HG02840 (cell line): ENCODE measurements around the gene RAB14.
"Not testable (repeated sequence)": the region's sequence is repeated elsewhere in the genome, so short reads cannot be mapped to it uniquely, and the experiment has no call there.

Source experiments
- ATAC-seq: cut with Tn5 transposase; IDR thresholded peaks from one replicate; pipeline ENCODE4 v1.9.1; 2021; ENCODE audit warnings: mild to moderate bottlenecking, moderate library complexity, moderate number of reproducible peaks; ENCODE audit not compliant: unreplicated experiment, low FRiP score

RAB14 gene

GRCh38 chr9:121192959-121193640, 8.6 kb downstream of the RAB14 start:
- no peak for ATAC-seq

GRCh38 chr9:121192518-121192917, 9.2 kb downstream of the RAB14 start:
- ATAC-seq = no peak

GRCh38 chr9:121191235-121191634, 10.4 kb downstream of the RAB14 start:
- ATAC-seq = no peak

DNA sequence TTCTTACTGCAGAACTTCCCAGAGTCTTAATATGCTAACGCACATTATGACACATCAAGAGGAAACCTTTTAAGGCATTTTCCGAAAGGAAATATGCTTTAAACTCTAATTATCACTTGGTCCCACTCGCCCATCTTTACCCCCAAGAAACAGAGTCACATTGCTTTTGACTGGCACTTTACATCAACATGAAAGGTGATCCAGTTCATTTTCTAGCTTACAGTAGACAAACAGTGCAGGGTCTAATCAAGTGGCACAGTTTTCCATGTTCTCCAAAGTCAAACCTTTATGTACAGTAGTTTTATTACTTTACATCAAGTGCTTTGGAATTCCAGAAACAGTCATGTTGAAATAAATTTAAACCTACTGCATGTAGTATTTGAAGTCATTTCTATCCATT, 12.0 kb downstream of the RAB14 start:
- no peak for ATAC-seq

DNA sequence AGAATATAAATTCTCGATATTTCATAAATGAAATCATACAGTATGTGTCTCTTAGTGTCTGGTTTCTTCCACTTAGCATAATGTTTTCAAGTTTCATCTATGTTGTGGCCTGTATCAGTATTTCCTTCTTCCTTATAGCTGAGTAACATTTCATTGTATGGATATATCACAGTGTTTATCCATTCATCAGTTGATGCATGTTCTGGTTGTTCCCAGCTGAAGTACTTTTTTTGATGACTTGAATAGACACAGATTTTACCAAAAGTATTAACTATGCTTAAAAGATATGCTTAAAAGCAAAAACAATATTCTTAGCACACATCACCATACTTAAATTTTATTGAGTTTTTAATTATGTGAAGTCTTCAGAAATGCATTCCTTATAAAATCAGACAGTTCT, 12.7 kb downstream of the RAB14 start:
- ATAC-seq = no peak

DNA sequence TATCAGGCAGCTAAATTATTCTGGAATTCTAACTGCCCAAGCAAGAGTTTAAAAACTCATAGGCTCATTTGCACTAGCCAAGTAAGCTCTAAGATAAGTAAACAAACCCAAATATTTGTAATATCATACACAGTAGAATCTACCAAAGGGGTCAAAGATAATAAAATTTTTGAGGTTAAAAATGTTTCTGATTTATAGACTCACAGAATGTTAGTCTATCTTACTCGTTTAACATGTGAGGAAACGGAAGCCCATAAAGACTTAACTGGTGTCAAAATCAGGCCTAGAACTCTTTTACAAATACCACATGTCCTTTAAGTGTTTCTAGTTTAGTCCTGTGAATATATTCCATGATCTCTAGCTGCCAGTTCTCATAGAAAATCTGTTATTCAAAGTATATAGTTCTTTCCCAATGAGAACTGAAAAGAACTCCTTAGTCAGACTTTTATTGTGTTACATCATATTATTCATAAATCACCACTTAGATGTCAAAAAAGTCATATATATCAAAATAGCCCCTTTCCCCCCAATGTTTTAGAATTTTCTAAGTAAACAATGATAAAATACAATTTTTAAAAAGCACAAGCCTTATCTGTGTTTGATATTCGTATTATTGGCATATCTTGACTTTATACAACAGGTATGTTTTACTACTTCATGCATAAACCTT, 13.9 kb downstream of the RAB14 start:
- no peak for ATAC-seq

DNA sequence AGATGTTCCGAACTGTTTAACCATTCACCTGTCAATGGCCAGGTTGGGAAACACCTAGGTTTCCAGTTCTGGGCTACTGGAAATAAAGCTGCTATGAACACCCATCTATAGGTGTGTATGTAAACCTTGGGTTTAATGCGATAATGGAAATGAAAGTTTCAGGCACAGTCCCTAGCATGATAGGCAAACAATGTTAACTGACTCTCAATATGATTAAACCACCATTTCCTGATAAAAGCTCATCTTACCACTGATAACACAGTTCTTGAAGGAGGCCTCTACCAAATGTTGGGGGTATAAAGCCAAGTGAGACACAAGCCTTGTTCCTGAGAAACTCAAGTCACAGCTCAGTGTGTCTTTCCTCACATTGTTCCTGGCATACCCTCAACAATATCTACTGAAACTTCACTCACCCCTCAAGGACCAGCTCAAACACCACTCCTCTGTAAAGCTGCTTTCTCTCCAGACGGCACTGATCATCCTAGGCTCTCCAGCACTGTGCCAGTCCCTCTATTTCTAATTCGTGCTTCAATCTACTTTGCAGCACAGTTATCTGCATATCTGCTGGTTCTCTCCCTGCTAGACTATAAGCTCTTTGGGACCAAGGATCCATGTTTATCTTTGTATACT, 15.8 kb downstream of the RAB14 start:
- no peak for ATAC-seq

DNA sequence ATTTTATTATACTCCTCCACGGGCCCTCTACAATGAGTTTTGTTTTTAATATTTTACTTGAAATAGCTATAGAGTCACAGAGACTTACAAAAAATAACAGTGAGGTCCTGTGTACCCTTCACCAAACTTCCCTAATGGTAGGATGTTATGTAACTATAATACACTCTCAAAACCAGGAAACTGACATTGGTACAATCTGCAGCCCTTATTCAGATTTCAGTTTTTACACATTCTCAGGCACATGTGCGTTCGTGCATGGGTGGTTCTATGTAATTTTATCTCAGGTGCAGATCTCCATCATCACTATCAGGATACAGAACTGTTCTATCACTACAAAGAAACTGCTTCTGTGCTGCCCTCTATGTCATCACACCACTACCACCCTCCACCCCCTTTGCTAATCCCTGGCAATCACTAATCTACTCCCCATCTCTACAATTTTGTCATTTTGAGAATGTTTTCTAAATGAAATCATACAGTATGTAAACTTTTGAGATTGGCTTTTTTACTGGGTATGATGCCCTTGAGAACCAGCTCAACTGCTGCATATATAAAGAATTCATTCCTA, 16.4 kb downstream of the RAB14 start:
- ATAC-seq = no peak

DNA sequence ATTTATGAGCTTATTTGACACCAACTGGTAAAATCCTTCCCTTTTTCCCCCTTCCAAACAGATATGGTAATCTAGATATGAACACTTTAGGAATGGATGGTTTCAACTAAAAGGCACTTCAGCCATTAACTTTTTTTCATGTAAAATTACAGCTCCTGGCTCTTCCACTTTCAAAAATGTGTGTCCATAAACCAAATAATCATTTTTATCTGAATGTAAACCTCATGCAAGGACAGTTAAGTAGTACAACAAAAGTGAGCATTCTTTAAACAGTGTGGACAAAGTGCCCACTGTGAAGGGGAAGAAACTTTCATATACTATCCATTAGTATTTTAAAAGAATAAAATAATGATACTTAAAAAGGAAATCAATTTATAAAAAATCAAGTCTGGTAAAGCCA, 17.2 kb downstream of the RAB14 start:
- no peak for ATAC-seq

- no peak for ATAC-seq
Observed at GRCh38 chr9:121183666-121184423, 17.8 kb downstream of the RAB14 start.

DNA sequence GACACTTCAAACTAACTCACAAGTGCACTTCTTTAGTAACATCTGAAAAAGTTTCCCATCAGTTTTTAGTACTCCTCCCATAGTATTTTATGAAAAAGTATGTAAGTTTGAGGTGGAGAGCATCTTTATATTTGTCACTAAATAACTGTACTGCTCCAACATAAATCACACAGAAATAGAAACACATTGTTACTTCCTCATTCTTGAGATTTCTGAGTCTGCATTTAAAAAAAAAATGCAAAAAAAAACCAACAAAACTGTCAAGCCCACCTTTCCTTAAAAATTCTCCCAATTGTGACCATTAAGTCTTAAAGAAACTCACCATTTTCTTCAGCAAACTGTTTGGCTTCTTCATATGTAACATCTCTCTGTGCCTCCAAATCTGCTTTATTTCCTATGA, 18.7 kb downstream of the RAB14 start:
- ATAC-seq = no peak

DNA sequence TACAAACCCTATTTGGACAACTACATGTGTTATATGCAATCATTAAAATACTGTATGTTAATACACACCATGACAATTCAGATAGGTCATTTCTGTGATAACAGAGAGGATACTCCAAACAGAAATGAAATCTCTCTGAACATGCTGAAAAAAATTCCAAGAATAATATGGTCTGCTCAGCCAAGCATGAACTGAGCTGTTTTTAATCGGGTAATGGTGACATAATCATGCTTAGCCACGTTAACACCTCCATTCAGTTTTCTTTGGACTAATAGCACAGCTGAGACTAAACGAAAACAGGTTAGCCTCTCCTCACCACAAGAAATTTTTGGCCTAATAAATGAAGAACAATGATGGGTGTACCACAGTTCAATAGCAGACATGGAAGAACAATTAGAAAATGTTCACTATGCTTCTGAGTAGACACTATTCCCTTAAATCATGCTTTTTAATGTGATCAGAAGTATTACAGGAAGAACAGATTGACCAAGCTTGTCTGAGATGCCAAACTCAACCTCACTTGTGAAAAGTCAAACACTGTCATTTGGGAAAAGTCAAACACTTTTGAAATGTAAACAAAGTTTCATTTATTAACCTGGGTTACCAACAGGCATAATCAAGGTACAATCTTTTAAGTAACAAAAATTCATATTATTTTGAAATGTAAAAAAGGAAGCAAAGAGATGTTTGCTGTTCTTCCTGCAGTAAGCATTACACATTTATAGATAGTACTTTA, 19.4 kb downstream of the RAB14 start:
- no peak for ATAC-seq

- ATAC-seq = no peak
Observed at GRCh38 chr9:121179930-121180681, 21.6 kb downstream of the RAB14 start.

GRCh38 chr9:121179373-121179721, 22.3 kb downstream of the RAB14 start:
- ATAC-seq = not testable (repeated sequence)

- no peak for ATAC-seq
Observed at GRCh38 chr9:121178676-121179372, 22.8 kb downstream of the RAB14 start.

GRCh38 chr9:121173501-121173900, 28.2 kb downstream of the RAB14 start:
- ATAC-seq = no peak

DNA sequence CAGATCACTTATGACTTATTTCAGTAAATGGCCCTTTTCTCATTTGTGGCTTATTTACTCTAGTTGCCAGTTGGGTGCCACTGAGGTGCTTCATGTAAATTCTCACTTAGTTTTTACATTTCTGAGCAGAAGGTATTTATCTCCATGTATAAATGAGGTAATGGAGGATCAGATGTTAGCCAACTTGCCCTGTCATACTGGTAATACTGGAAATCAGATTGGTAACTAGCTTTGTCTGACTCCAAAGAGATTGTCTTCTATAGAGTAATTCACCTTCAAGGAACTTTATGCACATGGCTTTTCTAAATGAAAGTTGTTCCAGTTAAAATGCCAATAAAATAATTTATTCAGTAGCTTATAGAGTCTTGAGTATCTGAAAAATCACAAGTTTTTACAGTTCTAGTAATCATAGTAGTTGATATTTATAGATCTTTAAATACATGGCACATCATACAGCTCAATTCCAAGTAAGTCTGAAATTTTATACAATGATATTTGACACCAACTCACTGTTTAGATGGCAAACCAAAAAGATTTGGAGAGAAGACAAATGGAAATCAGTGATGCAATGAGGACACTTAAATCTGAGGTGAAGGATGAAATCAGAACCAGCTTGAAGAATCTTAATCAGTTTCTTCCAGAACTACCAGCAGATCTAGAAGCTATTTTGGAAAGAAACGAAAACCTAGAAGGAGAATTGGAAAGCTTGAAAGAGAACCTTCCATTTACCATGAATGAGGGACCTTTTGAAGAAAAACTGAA, 28.8 kb downstream of the RAB14 start:
- no peak for ATAC-seq

DNA sequence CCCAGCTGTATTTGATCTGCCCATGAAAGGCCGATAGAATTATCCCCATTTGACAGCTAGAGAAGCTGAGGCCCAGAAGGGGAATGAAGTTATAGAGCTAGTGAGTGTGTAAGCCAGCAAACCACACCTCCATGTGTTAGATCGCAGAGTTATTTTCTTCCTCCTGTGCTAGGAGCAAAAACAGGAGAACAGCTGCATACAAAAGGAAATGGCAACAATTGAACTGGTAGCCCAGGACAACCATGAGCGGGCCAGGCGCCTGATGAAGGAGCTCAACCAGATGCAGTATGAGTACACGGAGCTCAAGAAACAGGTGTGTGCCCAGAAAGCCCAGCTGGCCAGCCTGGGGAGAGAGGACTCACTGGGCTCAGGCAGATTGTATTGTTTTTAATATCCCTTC, 30.4 kb downstream of the RAB14 start:
- no peak for ATAC-seq
